CD4-positive, alpha-beta T cell treated with Interleukin-21 for 1 hour (primary cell): ENCODE measurements around the gene PIAS3.
"Not testable (repeated sequence)": the region's sequence is repeated elsewhere in the genome, so short reads cannot be mapped to it uniquely, and the experiment has no call there.

Source experiments
- DNase-seq: peaks from one replicate; pipeline ENCODE4 v3.0.0-alpha.2; 2020

PIAS3 gene

DNA sequence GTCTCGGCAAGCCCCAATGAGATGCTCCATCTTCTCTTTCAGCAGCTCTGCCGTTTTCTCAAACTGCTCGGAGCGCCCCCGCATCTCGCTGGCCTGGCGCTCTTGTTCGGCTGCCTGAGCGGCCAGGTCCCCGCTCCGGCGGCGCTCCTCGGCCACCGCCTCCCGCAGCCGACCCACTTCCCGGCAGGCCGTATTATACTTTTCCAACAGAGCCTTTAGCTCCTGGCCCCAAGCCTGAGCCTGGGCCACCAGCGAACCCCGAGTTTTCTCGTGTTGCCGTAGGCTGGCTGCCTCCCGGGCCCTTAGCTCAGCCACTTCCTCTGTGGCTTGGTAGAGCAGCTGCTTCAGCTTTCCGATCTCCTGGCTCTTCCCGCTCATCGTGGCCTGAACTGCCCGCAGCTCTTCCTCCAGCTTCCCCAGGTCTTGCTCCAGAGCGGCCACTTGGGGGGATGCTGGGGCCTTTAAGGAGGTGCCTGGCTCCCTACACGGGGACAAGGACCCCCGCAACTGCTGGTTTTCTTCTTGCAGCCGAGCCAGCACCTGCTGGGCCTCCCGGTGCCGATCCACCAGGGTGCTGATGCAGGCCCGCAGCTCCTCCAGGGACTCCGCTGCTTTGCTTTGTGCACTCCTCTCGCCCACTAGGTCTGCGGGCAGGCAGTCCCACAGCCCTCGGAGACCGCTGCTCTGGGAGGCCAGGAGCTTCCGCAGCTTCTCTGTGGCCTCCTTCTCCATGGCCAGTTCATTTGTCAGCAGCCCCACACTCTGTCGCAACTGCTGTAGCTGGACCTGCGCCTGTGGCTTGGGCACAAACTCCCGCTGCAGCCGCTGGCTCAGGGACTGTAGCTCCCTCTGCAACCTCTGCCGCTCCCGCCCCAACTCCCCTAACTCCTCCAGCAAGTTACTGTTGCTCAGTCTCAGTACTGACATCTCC is 13.4 kb upstream of the PIAS3 start:
- peak; percentile 35 for DNase-seq

DNA sequence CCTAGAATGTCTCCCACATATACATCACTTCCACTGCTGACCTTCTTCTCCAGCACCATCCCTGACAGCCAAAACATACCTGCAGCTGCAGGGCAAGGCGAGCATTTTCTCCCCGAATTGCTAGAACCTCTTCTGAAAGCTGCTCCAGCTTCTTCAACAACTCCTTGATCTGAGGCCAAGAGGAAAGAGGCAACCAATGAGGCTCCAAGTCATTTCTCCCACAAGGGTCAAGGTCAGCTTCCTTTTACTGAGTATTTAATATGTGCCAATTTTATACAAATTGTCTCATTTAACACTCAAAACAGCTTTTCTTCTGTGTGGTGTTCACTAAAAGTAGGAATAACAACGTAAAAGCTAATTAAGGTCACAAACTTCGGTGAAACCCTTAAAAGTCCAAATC is 9.4 kb upstream of the PIAS3 start:
- no peak for DNase-seq

DNA sequence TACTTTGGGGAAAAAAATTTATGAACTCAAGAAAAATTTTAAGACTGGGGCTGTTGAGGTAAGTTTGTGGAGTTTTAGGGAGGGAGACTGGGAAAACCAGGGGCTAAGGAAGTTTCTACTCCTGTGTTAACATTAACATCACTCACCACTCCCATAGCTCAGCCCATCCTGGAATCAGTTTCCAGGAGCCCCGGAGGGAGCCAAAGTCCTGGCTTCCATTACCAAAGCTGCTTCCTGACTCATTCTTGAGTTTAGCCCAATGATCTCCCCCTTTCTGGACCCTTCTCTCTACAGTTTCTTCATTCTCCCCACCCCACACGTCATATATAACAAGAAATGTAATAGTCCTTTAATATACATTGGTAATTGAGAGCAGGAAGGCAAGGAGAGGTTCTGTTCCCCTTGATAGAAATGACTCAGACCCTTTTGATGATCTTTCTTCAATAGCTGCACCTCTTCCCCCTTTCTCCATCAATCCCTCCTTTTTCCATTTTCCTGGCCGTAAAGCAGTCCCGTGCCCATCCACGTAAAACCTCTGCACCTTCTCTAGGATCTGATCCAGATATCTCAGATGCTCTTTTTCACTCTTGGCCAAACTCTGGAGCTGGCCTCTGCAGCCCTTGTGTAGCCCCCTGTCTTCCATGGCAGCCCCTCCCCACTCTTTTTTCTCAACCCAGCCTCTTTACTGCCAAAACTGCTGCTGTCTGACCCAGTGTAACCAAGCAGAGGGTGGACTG is 4.6 kb upstream of the PIAS3 start:
- DNase-seq: no peak

DNA sequence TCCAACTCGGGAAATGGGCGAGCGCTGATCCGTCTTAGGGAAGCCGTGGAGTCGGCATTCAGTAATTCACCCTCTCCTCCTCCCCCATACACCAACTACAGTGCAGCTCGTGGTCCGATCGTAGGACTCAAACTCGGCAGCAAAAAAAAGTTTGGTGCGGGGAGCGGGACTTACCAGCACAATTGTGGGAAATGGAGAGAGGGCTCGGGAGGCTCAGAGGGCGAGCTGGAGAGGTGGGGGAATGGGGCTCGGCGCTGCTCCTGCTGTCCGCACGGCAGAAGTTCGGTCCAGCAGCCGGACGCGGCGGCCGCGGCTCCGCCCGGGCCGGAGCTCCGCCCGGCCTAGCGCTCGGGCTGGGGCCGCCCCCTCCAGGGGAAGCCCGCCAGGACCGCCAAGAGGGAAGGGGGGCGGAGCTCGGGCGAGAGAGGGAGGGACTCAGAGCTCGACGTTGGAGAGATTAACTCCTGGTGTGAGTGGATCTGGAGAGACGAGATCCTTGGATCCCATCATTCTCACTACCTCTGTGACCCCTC is 676 bp upstream of the PIAS3 start:
- peak; percentile 76 for DNase-seq

DNA sequence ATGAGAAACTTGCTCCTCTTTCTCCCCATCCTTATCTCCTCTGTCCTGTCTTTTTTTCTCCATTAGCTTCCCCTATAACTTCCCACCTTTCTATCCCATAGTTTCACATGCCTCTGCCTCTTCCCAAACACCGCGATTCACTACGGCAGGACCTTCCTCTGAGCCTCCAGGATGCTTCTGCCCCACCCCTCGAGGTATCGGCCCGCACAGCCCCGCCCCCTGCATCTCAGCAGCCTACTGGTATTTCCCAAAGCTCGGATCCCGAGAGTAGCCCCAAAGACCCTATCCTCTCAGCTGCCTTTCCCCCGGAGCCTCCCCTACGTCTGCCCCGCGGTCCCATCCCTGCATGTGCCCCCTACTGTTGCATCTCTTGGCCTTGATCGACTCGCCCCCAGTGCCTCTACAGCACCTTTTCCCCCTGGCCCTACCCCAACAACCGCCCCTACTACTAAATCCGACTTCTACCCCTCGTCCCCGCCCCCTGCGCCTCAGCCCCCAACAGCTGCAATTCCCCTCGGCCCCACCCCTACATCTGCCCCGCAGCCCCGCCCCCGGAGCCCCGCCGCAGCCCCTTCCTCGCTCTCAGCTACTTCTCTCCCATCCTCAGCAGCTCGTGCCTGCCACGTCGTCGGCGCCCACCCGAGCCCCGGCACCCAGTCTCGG is 512 bp downstream of the PIAS3 start:
- DNase-seq: no peak

DNA sequence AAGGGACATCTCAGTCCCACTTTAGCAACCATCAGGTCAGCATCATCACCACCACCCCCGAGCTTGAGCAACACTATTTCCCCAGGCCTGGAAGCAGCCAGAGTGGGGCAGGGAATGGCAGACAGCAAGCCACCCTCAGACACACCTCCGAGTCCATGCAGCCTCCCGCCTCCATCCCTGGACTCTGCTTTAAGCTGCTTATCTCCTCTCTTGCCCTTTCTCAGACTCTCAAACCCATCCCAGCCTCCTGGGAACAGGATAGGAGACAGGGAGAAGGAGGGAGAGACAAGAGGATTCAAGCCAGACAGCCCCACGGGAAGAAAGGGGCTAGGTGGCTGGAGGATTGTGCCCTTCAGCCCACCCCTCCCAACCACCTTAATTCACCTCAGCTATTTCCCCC is 1.7 kb downstream of the PIAS3 start:
- DNase-seq: no peak

DNA sequence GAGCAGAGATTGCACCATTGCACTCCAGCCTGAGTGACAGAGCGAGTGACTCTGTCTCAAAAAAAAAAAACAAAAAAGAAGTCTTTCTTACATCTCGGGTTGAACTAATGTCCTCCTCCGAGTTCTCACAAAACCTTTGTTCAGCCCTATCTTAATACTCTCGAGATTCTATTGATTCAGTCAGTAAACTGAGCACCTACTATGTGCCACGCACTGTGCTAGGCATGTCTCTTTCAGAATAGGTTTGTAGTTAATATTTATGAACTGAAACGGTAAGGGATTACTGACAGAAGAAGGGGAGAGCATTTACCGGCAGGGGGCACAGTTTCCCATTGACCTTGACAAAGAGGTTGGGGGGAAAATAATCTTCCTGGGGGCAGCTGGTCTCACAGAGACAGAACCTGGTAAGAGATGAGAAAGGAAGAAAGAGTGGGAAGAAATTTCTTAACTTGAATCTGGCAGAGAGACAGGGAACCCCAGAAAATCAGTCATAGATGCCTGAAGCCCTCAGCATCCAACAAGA is 3.4 kb downstream of the PIAS3 start:
- DNase-seq: no peak

DNA sequence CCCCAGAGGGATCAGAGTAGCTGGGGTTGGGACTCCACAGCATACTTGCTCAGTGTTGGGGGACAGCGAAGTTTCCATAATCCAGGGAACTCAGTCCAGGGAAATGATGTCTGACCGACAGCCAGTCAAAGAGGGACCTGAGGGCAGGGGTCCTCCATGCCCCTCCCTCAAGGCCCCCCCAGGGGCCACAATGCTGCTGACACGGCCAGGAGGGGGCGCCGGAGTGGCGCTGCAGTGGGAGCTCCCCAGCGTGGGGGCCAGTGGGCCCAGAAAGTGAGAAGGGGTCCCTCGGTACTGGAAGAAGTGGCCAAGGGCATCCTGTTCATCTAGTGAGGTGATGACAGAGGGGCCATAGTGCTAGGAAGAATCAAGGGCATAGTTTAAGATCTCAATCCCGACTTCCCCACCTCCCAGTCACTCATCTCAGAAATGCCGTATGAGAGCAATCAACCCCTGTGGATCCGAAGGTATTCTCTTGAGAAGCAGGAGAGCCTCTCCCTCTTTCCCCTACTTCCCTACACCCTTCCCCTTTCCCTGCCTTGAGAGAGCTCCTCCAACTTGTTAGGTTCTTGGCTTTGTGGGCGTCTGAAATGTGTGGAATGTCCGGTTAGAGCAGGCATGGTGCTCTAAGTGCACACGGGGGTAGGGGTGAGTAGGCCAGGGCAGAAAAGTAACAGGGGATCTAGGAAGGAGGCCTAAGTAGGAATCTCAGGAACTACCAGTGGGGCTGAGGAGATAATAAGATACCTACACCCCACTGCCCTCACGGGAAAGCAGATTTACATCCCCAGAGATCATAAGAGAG is 9.3 kb downstream of the PIAS3 start:
- DNase-seq: no peak

DNA sequence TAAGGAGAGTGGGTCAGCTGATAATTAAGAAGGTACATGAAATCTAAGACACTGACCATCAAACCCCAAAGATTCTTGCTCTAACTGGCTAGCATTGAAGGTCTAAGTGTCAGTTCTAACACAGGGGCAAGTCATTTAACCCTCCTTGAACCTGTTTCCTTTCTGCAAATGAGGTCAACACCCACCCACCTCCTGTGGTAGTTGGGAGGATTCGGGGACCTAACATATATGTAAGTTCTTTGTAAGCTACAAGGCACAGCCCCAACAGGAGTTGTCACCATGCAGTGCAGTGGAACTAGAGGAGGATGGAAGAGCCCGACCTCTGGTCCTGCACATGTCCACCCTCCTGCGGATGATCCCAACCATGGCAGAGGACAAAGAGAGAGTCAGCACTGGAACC is 11.1 kb downstream of the PIAS3 start:
- no peak for DNase-seq

DNA sequence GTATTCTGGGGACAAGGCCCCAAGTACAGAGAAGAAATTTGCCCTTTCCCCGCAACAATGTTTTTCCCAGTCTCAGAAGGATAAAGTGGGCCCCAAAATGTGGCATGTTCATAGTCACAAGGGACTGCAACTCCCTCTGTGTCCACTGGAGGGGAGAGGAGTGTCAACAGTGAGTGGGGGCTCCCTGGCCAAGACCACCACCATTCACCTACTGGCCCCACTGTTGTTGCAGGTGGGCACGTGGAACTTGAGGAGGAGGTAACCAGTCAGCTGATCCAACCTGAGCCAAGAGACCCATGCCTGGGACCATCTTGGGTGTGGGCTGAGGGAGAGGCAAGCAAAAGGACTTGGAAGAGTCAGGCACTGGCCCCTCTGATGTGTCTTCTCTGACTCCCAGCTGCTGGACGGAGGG is 12.7 kb downstream of the PIAS3 start:
- DNase-seq: peak; percentile 44

DNA sequence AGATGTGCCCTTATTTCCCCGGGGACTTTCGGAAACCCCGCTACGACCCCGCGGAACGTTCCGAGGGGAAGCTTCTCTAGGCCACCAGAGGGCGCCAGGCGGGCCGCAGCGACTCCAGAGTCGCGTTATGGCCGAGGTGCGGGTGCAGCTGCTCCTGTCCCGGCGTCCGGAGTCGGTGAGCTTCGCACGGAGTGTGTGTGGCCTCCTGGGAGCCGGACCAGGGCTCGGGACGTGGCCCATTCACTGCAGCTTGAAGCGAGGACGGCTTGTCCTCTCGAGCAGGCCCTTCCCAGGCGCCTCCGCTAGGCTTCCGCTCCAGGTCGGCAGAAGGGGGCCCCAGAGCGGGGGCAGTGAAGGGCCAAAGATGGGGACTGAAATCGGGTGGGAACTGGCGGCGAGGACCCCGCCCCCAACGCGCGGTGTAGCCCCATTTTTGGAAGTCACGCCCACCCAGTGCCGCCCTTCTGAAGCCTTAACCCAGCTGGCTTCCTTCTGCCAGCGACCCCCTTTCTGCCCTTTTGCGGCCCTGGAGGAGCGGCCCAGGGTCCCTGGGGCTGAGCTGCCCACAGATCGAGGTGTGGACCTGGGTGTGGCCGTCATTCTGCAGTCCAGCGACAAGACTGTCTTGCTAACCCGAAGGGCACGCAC is 13.2 kb downstream of the PIAS3 start, which contains the start of gene NUDT17:
NUDT17 (plus strand) TSS at position 117 of the 648 bp plus-strand sequence; CDS start at position 128, 11 bp downstream.
- DNase-seq: peak; percentile 73

DNA sequence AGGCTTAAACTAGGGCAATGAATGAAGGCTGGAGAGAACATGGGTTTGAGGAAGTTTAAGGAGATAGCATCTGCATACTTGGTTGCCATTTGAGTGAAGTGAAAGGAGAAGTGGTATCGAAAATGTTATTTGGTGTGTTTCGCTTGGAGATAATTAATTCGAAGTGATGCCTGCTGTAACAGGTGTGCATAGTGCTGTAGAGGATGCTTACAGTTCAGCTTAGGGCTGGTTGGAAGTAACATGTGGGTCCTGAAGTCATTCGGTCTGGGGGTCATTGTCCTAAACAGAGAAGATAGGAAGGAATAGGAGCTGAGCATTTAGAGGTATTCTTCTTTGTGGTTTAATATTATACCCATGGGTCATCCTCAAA is 13.8 kb downstream of the PIAS3 start:
- no peak for DNase-seq

DNA sequence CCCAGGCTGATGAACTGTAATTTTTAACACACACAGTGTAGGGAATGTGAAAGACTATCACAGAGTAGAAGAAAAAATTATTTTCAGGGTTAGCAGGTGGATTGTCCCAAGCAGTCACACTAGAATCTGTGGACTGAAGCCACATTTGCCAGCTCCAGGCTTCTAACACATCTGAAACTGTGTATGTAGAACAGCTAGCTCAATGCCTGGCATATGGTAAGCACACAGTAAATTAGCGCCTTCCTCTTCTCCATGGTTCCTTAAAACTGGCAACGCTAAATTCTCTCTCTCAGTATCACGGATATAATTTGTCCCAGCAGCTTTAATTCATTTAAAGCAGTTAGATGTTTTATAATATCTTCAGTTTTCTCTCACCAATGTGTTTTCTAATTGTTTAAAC is 15.8 kb downstream of the PIAS3 start:
- DNase-seq: no peak

DNA sequence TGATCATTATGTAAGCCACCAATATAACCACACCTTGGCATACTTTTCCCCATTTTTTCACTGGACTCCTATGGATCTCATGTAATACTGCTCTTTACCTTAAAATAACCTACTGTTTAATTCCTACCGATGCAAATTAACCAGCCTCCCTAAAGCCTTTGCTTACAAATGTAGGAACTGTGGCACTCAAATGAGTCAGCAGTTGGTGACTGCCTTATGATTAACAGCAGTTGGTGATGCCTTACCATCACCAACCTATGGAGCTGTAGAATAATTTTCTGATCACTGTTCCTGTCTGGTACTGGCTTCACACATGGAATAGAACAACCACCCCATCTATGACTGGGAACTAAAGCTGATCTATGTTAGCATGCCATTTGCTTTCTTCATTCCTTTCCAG is 21.2 kb downstream of the PIAS3 start:
- DNase-seq: no peak

DNA sequence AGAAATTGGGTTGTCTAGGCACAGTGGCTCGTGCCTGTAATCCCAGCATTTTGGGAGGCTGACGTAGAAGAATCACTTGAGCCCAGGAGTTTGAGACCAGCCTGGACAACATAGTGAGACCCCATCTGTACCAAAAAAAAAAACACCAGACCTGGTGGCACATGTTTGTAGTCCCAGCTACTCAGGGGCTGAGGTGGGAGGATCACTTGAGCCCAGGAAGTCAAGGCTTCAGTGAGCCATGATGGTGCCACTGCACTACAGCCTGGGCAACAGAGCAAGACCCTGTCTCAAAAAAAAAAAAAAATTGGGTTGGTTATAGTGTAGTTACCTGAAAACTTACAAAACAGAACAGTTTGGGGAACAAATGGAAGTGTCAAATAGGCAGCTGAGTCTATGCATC is 28.1 kb downstream of the PIAS3 start:
- not testable (repeated sequence) for DNase-seq

DNA sequence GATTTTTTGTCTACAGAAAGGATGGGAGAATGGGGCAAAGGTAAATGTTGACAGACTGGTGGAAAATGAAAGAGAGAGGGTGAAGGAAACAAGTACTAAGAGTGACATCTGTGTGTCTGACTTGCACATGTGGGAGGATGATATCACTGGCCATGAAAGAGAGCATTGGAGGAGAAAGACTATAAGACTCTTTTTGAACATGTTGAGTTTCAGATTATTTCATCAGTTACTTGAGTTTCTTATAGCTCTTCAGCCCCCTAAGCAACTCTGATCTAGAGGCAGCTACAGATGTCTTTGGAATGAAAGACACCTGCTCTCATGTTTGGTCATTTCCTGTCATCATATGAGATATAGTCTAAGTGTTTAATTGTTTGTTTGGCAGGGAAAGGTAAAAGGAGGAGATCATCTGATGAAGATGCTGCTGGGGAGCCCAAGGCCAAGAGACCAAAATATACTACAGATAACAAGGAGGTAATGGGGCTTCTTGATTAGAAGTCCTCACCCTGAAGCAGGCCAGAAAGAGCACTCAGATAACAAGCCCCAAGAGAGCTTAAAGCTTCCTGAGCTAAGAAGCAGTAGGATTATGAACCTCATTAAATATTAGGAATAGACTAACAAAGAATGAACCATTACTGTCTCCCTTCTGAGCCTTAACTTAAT is 30.4 kb downstream of the PIAS3 start:
- DNase-seq: no peak

DNA sequence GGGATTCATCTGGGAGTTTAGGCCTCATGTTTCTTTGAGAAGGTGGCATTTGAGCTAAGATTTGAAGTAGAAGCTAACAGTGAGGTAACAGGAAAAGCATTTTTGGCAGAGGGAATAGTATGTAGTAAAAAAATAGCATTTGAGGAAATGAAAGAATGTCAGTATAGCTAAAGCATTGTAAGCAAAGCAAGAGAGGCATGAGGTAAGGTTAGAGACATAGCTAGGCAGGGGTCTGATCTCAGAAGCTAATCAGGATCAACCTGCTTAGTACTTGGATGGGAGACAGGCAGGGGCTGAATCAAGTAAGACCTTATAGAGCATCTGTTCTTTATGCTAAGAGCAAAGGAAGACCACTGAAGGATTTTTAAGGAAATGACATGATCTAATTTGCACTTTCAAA is 30.9 kb downstream of the PIAS3 start:
- no peak for DNase-seq

DNA sequence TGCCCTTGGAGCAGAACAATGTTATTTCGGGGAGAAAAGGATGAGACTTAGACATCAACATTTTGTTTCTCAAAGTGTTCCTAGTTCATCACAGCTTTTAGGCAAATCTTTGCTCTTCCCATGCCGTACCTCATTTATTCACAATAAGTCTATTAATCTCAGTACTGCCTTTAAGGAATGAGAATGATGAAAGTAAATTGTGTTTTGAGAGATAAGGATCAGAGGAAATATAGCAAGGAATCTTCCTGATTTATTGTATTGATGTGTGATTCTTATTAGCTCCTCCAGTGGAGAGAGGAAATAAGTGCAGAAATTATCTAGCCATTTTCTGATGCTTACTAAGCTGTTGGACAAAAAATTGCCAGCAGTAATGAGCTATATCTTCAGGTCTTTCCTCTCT is 32.9 kb downstream of the PIAS3 start:
- no peak for DNase-seq

DNA sequence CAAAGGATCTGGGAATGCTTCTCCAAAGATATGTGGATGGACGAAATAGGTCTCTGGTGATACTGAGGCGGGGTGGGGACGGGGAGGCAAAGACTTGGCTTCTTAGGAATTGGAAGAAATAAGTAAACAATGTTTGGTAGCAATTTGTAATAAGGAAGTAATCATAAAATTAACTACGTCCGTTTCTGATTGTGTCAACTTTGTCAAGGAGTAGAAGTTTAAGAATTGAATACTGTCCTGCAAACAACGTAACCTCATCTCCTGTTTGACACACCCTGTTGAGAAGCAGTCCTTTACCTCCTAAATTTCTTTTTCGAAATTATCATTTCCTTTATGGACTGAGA is 34.4 kb downstream of the PIAS3 start:
- no peak for DNase-seq

DNA sequence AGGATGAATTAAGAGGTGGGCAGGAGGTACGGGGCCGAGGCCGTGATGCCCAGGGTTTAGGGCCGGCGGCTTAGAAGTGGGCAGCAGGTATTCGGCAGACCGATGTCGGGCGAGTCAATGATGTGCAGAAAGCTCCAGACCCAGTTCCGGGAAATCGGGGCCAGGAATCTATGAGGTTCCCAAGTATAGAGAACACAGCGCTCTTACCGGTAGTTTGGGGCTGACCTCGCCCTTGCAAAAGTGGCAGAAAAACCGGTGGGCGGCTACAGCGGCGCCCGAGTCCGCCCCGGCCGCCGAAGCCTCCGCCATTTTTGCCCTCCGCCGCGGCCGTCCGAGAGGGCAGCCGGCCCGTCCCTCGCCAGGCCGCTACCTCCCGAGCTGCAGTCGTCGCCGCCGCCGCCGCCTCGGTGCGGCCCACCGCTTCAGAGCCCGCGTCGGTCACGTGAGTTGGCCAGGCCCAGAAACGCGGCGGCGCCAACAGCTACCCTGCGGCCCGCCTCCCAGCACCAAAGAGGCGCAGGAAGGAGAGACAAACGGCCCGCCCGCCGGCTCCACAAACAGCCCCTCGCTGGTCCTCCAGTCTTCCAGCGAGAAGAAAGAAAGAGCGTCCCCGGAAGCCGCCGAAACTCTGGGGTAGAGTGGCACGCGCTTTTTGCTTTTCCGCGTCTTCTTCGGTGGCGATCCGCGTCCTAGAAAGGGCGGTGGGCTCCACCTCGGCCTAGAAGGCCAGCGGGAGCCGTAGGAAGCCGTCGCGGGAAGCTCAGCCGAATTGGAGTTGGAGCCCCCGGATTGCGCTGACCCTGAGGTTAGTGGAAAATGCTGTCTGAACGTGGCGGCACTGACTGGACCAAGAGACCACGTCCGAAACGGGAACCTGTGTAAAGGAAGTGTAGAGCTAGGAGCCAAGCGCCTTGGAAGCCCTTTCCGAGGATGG is 35.0 kb downstream of the PIAS3 start, which contains the start of the genes POLR3C and RNF115:
POLR3C (plus strand) TSS at position 636 of the 934 bp plus-strand sequence. CDS start 1,577 bp downstream, outside the sequence.
RNF115 (minus strand) TSS at position 531 of the 934 bp plus-strand sequence; CDS start at position 309, 222 bp downstream.
- DNase-seq: peak; percentile 90
